Right lobe of liver (tissue), 6 donors: ENCODE results near the gene ZBTB47. TPM values are rescaled to one million over a fixed set of nuclear protein-coding genes. Genes with fewer than 3 reads are reported as not detected.

Source experiments
- ATAC-seq, 4 donors: fragments of 200-7000 bp; cut with Tn5 transposase; one replicate each; pipeline ENCODE4 v1.9.1; 2020; ENCODE audit warnings: mild to moderate bottlenecking in 4 of 4, moderate library complexity in 4 of 4
- DNase-seq, 3 donors: peaks; one replicate each; pipeline ENCODE4 v3.0.0-alpha.2; 2020
- H3K27ac ChIP-seq, 3 donors: fragments of 200-600 bp; one replicate each; pipeline ENCODE4 v1.8.0; 2022
- H3K27me3 ChIP-seq, 2 donors: fragments of 200-600 bp; one replicate each; pipeline ENCODE4 v1.8.0; 2022
- H3K36me3 ChIP-seq, 4 donors: fragments of 200-600 bp; sonication (generic) in 1 of 4; one replicate each; pipeline versions ENCODE4 v1.5.1 to v1.8.0; 2017 to 2022; ENCODE audit warnings: control low read depth in 1 of 4
- H3K4me1 ChIP-seq, 4 donors: fragments of 200-600 bp; sonication (generic) in 1 of 4; one replicate each; pipeline versions ENCODE4 v1.5.1 to v1.8.0; 2017 to 2022; ENCODE audit warnings: control low read depth in 1 of 4
- H3K4me3 ChIP-seq, 3 donors: fragments of 200-600 bp; one replicate each; pipeline ENCODE4 v1.8.0; 2022
- H3K9me3 ChIP-seq, 4 donors: fragments of 200-600 bp; sonication (generic) in 1 of 4; one replicate each; pipeline versions ENCODE4 v1.5.1 to v1.8.0; 2017 to 2022; ENCODE audit warnings: control low read depth in 1 of 4
- POLR2A ChIP-seq: fragments of 450-650 bp; IDR thresholded peaks from one replicate; pipeline ENCODE4 v1.6.1; 2017; ENCODE audit warnings: antibody characterized with exemption, mild to moderate bottlenecking
- WGBS: methylation state at CpG from one replicate; pipeline ENCODE4 v1.1.6; 2018; ENCODE audit warnings: low coverage, low lambda C conversion rate; ENCODE audit not compliant: insufficient coverage; ENCODE audit errors: missing lambda C conversion rate; 5-methylcytosine and 5-hydroxymethylcytosine counted together
- intact Hi-C, 2 donors: fragments of 100-400 bp; cut with DNase I; formaldehyde crosslinking; loops; one replicate each; pipeline versions ENCODE4 v1.11.2 to v1.14.1; 2022
- total RNA-seq, 6 experiments: library from RNA; depleted of rRNA in 2 of 6; stranded (reverse); fragments of >200 nt in 2 of 6; fragmentation: NEBNext Ultra II Directional in 3 of 6; extraction: Animal tissue kit (Norgen Biotek cat#: 25700) in 3 of 6; gene quantifications; one replicate each; pipeline versions ENCODE4 v1.1.0 to v1.2.4, GENCODE V29; 2016 to 2023
- TF ChIP-seq, protein P1 (sequence below), 4 donors: fragments of 200-600 bp in 3 of 4; fragments of 450-650 bp in 1 of 4; IDR thresholded peaks; one replicate each; pipeline versions ENCODE4 v1.5.1 to v1.8.0; 2016 to 2022; ENCODE audit warnings: antibody characterized with exemption in 4 of 4, mild to moderate bottlenecking in 2 of 4
- donor health status: DM: no; HTN: yes; CAD: no.
- donor health status: DM: no; HTN: no; CAD: no.
- donor health status: DM: no; HTN: no; CAD: no.
- donor health status: DM: no; HTN: yes; CAD: no.
- donor health status: DM: no; HTN: yes; CAD: no.

ZBTB47 gene
- total RNA-seq, 6 experiments from 2014 or later, result 2.2 to 8.9 (median 4.9) TPM

DNA sequence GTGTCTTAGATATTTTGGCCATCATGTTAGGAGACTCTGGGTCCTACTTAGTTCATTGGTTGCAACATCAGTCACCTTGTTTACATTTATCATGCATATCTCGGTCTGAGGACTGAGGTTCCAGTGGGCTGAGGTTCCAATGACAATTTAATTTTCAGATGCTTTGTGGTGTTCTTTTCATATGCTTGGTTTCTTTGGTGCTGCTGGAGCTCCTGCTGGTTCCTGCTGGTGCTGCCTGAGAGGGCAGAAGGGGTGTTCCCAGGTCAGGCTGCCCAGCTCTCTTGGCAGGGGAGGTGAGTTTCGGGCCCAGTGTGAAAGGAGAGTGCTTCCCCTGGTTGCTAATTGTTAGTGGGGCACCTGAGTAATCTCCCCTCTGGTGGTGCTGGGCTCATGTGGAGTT, 24.9 kb downstream of the ZBTB47 start:
- no peak overlapping the region for H3K27ac ChIP-seq
- WGBS, result 54% methylated on average over 2 of the region's 2 CpGs
- no peaks in the 10 kb centered on the region for H3K27me3 ChIP-seq
- no peaks in the 10 kb centered on the region for H3K4me1 ChIP-seq
- intact Hi-C loops, result no loop called here
- H3K36me3 ChIP-seq, result no peaks in the 10 kb centered on the region
- no peak for ATAC-seq
- DNase-seq, result no peak
- H3K9me3 ChIP-seq, result no peaks in the 10 kb centered on the region
- H3K4me3 ChIP-seq, result no peak overlapping the region
- TF ChIP-seq, protein P1, sequence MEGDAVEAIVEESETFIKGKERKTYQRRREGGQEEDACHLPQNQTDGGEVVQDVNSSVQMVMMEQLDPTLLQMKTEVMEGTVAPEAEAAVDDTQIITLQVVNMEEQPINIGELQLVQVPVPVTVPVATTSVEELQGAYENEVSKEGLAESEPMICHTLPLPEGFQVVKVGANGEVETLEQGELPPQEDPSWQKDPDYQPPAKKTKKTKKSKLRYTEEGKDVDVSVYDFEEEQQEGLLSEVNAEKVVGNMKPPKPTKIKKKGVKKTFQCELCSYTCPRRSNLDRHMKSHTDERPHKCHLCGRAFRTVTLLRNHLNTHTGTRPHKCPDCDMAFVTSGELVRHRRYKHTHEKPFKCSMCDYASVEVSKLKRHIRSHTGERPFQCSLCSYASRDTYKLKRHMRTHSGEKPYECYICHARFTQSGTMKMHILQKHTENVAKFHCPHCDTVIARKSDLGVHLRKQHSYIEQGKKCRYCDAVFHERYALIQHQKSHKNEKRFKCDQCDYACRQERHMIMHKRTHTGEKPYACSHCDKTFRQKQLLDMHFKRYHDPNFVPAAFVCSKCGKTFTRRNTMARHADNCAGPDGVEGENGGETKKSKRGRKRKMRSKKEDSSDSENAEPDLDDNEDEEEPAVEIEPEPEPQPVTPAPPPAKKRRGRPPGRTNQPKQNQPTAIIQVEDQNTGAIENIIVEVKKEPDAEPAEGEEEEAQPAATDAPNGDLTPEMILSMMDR (IDR thresholded peaks at IDR 0.05), result no peak
- no peak for TF ChIP-seq POLR2A

DNA sequence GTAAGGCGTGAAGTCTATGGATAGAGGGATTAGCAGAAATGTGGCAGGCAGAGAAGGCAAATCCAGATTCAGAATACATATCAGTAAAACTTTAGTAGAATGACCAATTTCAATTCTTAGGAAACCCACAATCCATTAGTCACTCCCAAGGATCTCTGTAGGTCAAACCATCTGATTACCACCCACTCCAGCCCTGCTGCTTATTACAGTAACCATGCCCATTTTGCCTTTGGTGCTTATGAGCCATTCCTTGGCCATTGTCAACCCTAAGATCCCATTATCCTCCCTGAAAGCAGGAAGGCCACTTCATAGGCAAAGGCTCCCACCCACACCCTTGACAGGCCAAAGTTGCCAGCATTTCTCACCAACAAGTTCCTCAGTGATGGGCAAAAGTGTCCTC, 26.8 kb downstream of the ZBTB47 start:
- no peaks in the 10 kb centered on the region for H3K9me3 ChIP-seq
- DNase-seq, result no peak
- TF ChIP-seq POLR2A, result no peak
- TF ChIP-seq, protein P1 (IDR thresholded peaks at IDR 0.05), result no peak
- 77% methylated on average over 1 of the region's 1 CpG for WGBS
- intact Hi-C loops, result loop anchor here in 1 of 2 donors (10.0 kb wide), 1 partner anchor 55 kb away; no protein-coding TSS in a partner anchor
- H3K27ac ChIP-seq, result no peak overlapping the region
- no peaks in the 10 kb centered on the region for H3K36me3 ChIP-seq
- H3K4me1 ChIP-seq, result no peaks in the 10 kb centered on the region
- no peak overlapping the region for H3K4me3 ChIP-seq
- no peak for ATAC-seq
- no peaks in the 10 kb centered on the region for H3K27me3 ChIP-seq

DNA sequence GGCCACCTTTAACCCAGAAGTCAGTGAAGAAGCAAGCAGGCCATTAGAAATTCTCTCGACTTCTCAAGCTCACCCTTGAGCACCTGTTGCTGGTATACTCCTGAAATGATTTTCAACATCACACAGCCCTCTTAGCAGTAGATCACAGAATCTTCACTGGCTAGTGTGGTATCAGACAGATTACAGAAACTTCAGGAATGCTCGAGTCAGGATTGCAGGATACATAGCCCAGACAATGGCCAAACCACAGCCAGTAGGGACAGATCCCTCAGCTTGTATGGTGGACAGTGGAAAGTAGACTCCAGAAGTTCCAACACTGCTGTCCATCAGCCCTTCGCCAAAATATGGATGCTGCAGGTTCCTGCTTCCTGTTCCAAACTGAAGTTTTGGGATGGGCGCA, 27.3 kb downstream of the ZBTB47 start:
- no peaks in the 10 kb centered on the region for H3K9me3 ChIP-seq
- no peak overlapping the region for H3K27ac ChIP-seq
- TF ChIP-seq, protein P1 (IDR thresholded peaks at IDR 0.05), result no peak
- TF ChIP-seq POLR2A, result no peak
- no peak overlapping the region for H3K4me3 ChIP-seq
- WGBS, result 63% methylated on average over 2 of the region's 4 CpGs
- H3K36me3 ChIP-seq, result no peaks in the 10 kb centered on the region
- ATAC-seq, result no peak
- no peaks in the 10 kb centered on the region for H3K27me3 ChIP-seq
- DNase-seq, result peak in 1 of 3 donors; percentile 2
- no peaks in the 10 kb centered on the region for H3K4me1 ChIP-seq
- intact Hi-C loops, result loop anchor here in 1 of 2 donors (10.0 kb wide), 1 partner anchor 54 kb away; no protein-coding TSS in a partner anchor

DNA sequence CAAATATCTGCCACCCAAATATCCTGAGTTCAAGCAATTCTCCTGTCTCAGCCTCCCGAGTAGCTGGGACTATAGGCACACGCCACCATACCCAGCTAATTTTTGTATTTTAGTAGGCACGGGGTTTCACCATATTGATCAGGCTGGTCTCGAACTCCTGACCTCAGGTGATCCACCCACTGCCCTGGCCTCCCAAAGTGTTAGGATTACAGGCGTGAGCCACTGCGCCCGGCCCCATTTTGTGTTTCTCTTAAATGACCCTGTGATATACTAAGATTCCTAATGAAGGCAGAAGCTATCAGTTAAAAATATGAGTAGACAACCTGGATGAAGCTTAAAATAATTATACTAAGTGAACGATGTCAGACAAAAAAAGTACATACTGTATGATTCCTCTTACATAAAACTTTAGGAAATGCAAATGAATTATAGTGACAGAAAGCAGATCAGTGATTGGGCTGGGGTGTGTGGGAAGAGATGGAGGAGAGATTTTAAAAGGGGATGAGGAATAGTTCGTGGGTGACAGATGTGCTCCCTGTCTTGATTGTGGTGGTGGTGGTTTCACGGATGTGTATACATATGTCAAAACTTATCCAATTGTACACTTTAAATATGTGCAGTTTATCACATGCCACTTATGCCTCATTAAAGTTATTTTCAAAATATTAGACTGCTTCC, 28.0 kb downstream of the ZBTB47 start:
- H3K4me3 ChIP-seq, result no peak overlapping the region
- DNase-seq (peak in 1 of 3 donors; percentile 2), ATAC-seq (no peak)
- no peaks in the 10 kb centered on the region for H3K9me3 ChIP-seq
- H3K27me3 ChIP-seq, result no peaks in the 10 kb centered on the region
- TF ChIP-seq, protein P1 (IDR thresholded peaks at IDR 0.05), result no peak
- no peak for TF ChIP-seq POLR2A
- intact Hi-C loops, result loop anchor here in 1 of 2 donors (10.0 kb wide), 1 partner anchor 53 kb away; no protein-coding TSS in a partner anchor
- WGBS, result 75% methylated on average over 7 of the region's 10 CpGs
- no peaks in the 10 kb centered on the region for H3K4me1 ChIP-seq
- no peak overlapping the region for H3K27ac ChIP-seq
- H3K36me3 ChIP-seq, result no peaks in the 10 kb centered on the region
